Hippocampal formation (tissue), 2 donors: ENCODE data around the gene GMEB2.
"Not testable (repeated sequence)": the region's sequence is repeated elsewhere in the genome, so short reads cannot be mapped to it uniquely, and the experiment has no call there.

Source experiments
- DNase-seq, 2 donors: peaks; one replicate each; lab custom pipeline; 2025; lab: John Stamatoyannopoulos, UW

Gene GMEB2

GRCh38 chr20:63657260-63657936 lies 30.5 kb upstream of the GMEB2 start:
- DNase-seq: no peak

- DNase-seq: no peak
Observed at GRCh38 chr20:63656451-63656850, 29.6 kb upstream of the GMEB2 start.

GRCh38 chr20:63655249-63655648 lies 28.3 kb upstream of the GMEB2 start:
- DNase-seq: no peak

GRCh38 chr20:63653974-63654668 lies 27.2 kb upstream of the GMEB2 start:
- no peak for DNase-seq

GRCh38 chr20:63653041-63653973 lies 26.4 kb upstream of the GMEB2 start, which contains the start of gene STMN3:
Gene STMN3 (minus strand): TSS chr20:63653424. CDS start chr20:63653345, 79 bp downstream.
- peak; percentile 83 to 85 for DNase-seq

GRCh38 chr20:63652192-63652980 lies 25.5 kb upstream of the GMEB2 start:
- no peak for DNase-seq

- DNase-seq: no peak
Observed at GRCh38 chr20:63651942-63652191, 25.0 kb upstream of the GMEB2 start.

- not testable (repeated sequence) for DNase-seq
Observed at GRCh38 chr20:63650486-63650885, 23.6 kb upstream of the GMEB2 start.

GRCh38 chr20:63648895-63649589 lies 22.1 kb upstream of the GMEB2 start:
- no peak for DNase-seq

- DNase-seq: no peak
Observed at GRCh38 chr20:63648190-63648589, 21.3 kb upstream of the GMEB2 start.

GRCh38 chr20:63645218-63645617 lies 18.3 kb upstream of the GMEB2 start:
- DNase-seq: no peak

- DNase-seq: no peak
Observed at GRCh38 chr20:63643946-63644345, 17.0 kb upstream of the GMEB2 start.

- DNase-seq: no peak
Observed at GRCh38 chr20:63643499-63643898, 16.6 kb upstream of the GMEB2 start.

- no peak for DNase-seq
Observed at GRCh38 chr20:63642527-63643247, 15.8 kb upstream of the GMEB2 start.

- DNase-seq: peak; percentile 61 to 93
Observed at GRCh38 chr20:63641792-63642523, 15.1 kb upstream of the GMEB2 start.

- no peak for DNase-seq
Observed at GRCh38 chr20:63641146-63641791, 14.4 kb upstream of the GMEB2 start.

GRCh38 chr20:63640686-63641085 lies 13.8 kb upstream of the GMEB2 start:
- DNase-seq: not testable (repeated sequence)

GRCh38 chr20:63640086-63640485 lies 13.2 kb upstream of the GMEB2 start:
- DNase-seq: no peak
